Neutrophil (primary cell): ENCODE data around the gene BARHL1.

ENCODE experiments used
- H3K27ac ChIP-seq: fragments of 200-600 bp; sonication (generic); 2 replicates; pipeline ENCODE4 v1.5.1; 2016; ENCODE audit warnings: mild to moderate bottlenecking, moderate library complexity
- H3K27me3 ChIP-seq: fragments of 200-600 bp; sonication (generic); 2 replicates; pipeline ENCODE4 v1.6.0; 2016; ENCODE audit warnings: mild to moderate bottlenecking
- H3K36me3 ChIP-seq: fragments of 200-600 bp; sonication (generic); 2 replicates; pipeline ENCODE4 v1.5.1; 2017
- H3K4me1 ChIP-seq, 2 experiments: fragments of 200-600 bp in 1 of 2; sonication (generic) in 1 of 2; 1 replicate in 1 of 2; 2 replicates in 1 of 2; pipeline versions ENCODE4 v1.5.1 to v1.6.1; 2013 to 2016; ENCODE audit warnings: low read depth in 1 of 2, low read length in 1 of 2, mild to moderate bottlenecking in 1 of 2, moderate library complexity in 1 of 2; ENCODE audit not compliant: control insufficient read depth in 1 of 2, insufficient read depth in 1 of 2
- H3K4me3 ChIP-seq, 2 experiments: fragments of 200-600 bp in 1 of 2; sonication (generic) in 1 of 2; 1 replicate in 1 of 2; 2 replicates in 1 of 2; pipeline ENCODE4 v1.5.1; 2013 to 2016; ENCODE audit warnings: low read depth in 1 of 2, low read length in 1 of 2, mild to moderate bottlenecking in 1 of 2, moderate library complexity in 1 of 2
- H3K9me3 ChIP-seq: fragments of 200-600 bp; sonication (generic); 2 replicates; pipeline ENCODE4 v1.5.1; 2016
- TF ChIP-seq, protein P1 (sequence below): fragments of 200-600 bp; sonication (generic); IDR thresholded peaks from 2 replicates; pipeline ENCODE4 v1.5.1; 2016; ENCODE audit warnings: antibody characterized with exemption

Gene BARHL1

DNA sequence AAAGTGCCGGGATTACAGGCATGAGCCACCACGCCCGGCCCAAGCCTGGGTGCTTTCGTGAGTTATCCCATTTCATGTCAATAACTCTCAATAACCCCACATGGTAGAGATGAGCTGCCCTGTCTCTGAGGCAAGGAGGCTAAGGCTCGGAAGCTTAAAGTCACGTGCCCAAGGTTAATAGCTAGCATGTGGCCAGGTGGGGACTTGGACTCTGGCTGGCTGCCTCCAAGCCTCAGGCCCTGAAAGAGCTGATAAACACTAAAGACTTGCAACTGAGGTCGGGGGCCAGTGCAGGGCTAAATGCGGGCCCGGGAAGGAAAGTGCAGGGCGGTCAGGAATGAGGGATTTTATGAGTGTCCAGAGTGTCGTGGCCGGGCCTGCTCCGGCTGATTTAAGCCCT lies 30.9 kb upstream of the BARHL1 start:
- H3K27me3 ChIP-seq, result peaks cover 40% of the 10 kb centered on the region
- TF ChIP-seq, protein P1, sequence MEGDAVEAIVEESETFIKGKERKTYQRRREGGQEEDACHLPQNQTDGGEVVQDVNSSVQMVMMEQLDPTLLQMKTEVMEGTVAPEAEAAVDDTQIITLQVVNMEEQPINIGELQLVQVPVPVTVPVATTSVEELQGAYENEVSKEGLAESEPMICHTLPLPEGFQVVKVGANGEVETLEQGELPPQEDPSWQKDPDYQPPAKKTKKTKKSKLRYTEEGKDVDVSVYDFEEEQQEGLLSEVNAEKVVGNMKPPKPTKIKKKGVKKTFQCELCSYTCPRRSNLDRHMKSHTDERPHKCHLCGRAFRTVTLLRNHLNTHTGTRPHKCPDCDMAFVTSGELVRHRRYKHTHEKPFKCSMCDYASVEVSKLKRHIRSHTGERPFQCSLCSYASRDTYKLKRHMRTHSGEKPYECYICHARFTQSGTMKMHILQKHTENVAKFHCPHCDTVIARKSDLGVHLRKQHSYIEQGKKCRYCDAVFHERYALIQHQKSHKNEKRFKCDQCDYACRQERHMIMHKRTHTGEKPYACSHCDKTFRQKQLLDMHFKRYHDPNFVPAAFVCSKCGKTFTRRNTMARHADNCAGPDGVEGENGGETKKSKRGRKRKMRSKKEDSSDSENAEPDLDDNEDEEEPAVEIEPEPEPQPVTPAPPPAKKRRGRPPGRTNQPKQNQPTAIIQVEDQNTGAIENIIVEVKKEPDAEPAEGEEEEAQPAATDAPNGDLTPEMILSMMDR, result no peak
- H3K36me3 ChIP-seq, result no peaks in the 10 kb centered on the region
- no peak overlapping the region for H3K4me3 ChIP-seq
- no peaks in the 10 kb centered on the region for H3K9me3 ChIP-seq
- no peak overlapping the region for H3K27ac ChIP-seq
- no peaks in the 10 kb centered on the region for H3K4me1 ChIP-seq

DNA sequence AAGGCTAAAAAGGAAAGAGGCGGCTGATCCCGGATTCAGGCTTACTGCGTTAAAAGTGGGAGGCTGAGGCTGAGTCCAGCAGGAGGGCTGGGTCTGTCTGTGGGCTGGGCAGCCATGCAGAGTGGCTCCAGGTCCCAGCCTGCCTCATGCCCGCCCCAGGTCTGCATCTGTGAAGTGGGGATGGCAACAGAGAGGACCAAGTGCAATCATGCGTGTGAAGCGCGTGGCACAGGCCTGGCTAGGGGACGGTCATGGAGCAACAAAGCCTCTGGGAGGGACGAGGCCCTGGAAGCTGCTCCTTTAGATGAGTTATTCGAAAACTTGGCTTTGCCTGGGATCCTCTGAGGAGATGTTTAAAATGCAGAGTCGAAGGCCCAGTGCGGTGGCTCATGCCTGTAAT lies 30.4 kb upstream of the BARHL1 start:
- no peaks in the 10 kb centered on the region for H3K9me3 ChIP-seq
- no peak overlapping the region for H3K27ac ChIP-seq
- H3K4me3 ChIP-seq, result no peak overlapping the region
- no peaks in the 10 kb centered on the region for H3K36me3 ChIP-seq
- TF ChIP-seq, protein P1, result no peak
- H3K27me3 ChIP-seq, result peaks cover 40% of the 10 kb centered on the region
- no peaks in the 10 kb centered on the region for H3K4me1 ChIP-seq

DNA sequence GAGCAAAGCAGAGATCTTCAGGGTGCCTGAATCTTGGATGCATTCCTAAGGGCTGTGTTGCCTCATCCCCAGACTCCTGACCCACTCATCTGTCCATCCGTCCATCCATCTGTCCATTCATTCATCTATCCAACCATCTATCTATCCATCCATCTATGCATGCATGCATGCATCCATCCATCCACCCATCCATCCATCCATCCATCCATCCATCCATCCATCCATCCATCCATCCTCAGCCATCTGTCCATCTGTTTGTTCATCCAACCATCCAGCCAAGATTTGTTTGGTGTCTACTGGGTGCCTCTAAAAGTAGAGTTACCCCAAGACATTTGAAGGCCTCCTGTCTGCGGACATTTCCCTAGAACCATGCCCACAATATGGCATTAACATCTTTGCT lies 27.7 kb upstream of the BARHL1 start:
- TF ChIP-seq, protein P1, result no peak
- Histone ChIP-seq H3K9me3 (no peaks in the 10 kb centered on the region), H3K4me1 (no peaks in the 10 kb centered on the region), H3K27ac (no peak overlapping the region), H3K4me3 (no peak overlapping the region), H3K27me3 (peaks cover 45% of the 10 kb centered on the region), H3K36me3 (no peaks in the 10 kb centered on the region)

DNA sequence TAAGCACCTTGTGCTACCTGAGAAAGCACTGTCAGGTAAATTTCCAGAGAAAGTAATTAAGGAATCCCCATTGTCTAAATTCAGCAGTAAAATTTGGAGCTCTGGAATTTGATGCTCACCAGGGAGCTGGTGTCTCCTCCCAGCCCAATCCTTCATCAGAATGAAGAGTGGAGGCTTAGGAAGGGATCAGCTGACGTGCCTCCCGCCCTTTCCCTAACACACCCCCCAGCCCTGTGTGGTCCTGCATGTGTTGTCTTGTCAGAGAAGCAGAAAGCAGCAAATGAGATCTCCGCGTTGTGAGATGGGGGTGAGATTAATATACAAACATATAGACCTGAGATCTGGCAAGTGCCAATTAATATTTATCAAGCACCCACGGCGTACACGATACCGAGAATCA lies 26.9 kb upstream of the BARHL1 start:
- no peak overlapping the region for H3K27ac ChIP-seq
- H3K36me3 ChIP-seq, result no peaks in the 10 kb centered on the region
- H3K4me3 ChIP-seq, result no peak overlapping the region
- no peaks in the 10 kb centered on the region for H3K9me3 ChIP-seq
- peaks cover 53% of the 10 kb centered on the region for H3K27me3 ChIP-seq
- TF ChIP-seq, protein P1, result no peak
- H3K4me1 ChIP-seq, result no peaks in the 10 kb centered on the region

DNA sequence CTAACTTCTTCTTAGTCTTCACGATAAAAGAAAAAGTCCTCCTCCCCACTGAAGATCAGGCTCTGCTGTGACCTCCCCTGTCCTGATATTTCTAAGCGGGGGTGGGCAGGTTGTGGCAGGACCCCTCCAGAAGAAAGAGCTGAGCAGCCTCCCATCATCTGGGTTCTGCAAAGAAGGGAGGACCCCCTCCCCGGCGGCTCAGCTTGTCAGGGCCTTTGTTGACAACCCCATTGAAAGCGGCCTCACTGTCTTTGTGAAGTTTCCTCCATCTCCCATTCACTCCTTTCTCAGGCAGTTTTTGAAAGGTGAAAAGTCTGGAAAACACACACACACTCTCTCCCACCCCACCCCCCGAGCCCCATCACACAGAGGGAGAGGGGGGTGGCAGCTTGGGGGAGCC lies 26.2 kb upstream of the BARHL1 start:
- H3K9me3 ChIP-seq, result no peaks in the 10 kb centered on the region
- no peaks in the 10 kb centered on the region for H3K36me3 ChIP-seq
- TF ChIP-seq, protein P1, result no peak
- no peaks in the 10 kb centered on the region for H3K4me1 ChIP-seq
- no peak overlapping the region for H3K27ac ChIP-seq
- no peak overlapping the region for H3K4me3 ChIP-seq
- H3K27me3 ChIP-seq, result peaks cover 60% of the 10 kb centered on the region

DNA sequence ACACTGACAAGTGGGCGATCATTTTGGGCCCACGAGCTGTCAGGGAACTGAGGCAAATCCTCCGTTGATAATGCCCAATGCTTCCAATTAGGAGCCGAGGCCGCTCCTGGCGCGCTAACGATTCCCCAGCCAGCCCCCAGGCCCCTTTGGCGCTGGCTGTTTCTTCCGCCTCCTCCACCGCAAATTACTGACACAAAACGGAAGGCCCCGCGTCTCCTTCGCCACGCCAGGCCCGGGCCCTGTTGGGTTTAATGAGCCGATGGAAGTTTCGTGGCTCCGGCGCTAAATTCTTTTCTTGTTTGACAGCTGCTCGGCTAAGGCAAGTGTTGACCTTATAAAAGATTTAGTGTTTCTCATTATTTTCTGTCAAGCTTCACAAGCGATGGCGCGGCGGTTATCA lies 25.7 kb upstream of the BARHL1 start:
- H3K4me3 ChIP-seq, result no peak overlapping the region
- no peaks in the 10 kb centered on the region for H3K36me3 ChIP-seq
- TF ChIP-seq, protein P1, result no peak
- no peaks in the 10 kb centered on the region for H3K9me3 ChIP-seq
- no peak overlapping the region for H3K27ac ChIP-seq
- no peaks in the 10 kb centered on the region for H3K4me1 ChIP-seq
- peaks cover 65% of the 10 kb centered on the region for H3K27me3 ChIP-seq
